HG02678 (cell line): ENCODE results near the gene ECD.
A peak's percentile ranks its signal among the peaks of the same experiment; 100 is the strongest.
"Not testable (repeated sequence)": the region's sequence is repeated elsewhere in the genome, so short reads cannot be mapped to it uniquely, and the experiment has no call there.

ENCODE experiments used
- ATAC-seq: cut with Tn5 transposase; IDR thresholded peaks from one replicate; pipeline ENCODE4 v1.9.1; 2021; ENCODE audit warnings: mild to moderate bottlenecking, moderate library complexity; ENCODE audit not compliant: unreplicated experiment

Gene ECD

GRCh38 chr10:73161079-73161478 lies 6.7 kb downstream of the ECD start:
- no peak for ATAC-seq

DNA sequence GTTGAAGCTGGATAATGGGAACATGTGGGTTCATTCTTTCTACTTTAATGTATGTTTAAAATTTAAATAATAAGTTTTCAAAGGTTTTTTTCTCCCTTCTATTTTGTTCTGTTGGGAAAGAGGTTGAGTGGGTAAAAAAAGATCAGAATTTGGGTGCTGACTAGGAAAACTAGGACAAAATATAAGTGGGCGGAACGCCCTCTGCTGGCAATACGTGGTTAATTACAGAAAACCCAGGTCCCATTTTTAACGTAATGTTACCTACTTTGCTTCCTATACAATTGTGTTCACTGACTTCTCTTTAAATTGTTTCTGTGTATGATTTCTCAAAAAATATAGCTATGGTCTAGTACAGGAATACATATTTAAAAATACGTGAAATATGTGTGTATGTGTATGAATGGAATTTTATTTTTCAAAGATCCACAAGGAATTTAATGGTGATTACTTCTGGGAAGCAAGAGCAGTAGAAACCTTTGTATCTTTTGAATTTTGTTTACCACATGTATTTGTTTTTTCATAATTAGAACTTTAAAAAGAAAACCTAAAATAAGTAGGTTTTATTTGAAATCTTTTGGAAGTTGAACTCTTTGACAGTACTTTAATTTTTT lies 8.7 kb downstream of the ECD start:
- ATAC-seq: no peak

- no peak for ATAC-seq
Observed at GRCh38 chr10:73156054-73156453, 11.8 kb downstream of the ECD start.

- no peak for ATAC-seq
Observed at GRCh38 chr10:73152009-73152408, 15.8 kb downstream of the ECD start.

DNA sequence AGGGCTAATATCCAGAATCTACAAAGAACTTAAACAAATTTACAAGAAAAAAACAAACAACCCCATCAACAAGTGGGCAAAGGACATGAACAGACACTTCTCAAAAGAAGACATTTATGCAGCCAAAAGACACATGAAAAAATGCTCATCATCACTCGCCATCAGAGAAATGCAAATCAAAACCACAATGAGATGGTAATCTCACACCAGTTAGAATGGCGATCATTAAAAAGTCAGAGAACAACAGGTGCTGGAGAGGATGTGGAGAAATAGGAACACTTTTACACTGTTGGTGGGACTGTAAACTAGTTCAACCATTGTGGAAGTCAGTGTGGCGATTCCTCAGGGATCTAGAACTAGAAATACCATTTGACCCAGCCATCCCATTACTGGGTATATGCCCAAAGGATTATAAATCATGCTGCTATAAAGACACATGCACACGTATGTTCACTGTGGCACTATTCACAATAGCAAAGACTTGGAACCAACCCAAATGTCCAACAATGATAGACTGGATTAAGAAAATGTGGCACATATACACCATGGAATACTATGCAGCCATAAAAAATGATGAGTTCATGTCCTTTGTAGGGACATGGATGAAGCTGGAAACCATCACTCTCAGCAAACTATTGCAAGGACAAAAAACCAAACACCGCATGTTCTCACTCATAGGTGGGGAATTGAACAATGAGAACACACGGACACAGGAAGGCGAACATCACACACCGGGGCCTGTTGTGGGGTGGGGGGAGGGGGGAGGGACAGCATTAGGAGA lies 17.0 kb downstream of the ECD start:
- not testable (repeated sequence) for ATAC-seq

DNA sequence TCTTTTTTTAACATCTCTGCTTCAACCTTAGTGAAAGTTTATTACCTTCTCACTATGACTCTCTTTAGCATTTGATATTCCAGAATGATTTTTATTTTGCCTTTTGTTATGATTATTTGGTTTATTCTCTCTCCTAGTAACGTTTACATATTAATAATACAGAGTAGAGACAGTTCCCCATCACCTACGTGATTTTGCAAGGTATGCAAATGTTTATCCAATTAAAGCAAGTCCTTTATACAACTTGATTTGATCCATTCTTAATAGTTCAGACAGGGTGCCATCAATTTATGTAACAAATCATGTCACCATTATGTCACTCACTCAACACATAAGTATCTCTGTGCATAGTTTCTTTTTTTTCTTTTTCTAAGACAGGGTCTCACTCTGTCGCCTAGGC lies 26.2 kb downstream of the ECD start:
- no peak for ATAC-seq

GRCh38 chr10:73139251-73139650 lies 28.6 kb downstream of the ECD start:
- no peak for ATAC-seq

DNA sequence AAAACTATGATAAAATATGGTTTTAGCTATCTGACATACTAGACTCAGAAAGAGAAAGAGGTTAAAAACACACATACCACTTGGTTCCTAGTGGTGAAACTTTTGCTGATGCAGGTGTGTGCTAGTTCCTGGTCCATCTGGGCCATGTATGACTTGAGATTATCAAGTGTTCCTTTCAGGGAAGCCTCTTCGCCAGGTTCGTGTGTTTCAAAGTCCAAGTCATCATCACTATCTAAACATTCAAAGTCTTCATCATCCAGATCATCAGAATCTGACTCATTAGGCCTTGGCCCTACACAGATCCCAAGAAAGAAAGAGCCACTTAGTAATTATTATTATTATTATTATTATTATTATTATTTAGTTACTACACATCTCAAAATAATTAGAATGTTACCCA lies 31.2 kb downstream of the ECD start:
- no peak for ATAC-seq

DNA sequence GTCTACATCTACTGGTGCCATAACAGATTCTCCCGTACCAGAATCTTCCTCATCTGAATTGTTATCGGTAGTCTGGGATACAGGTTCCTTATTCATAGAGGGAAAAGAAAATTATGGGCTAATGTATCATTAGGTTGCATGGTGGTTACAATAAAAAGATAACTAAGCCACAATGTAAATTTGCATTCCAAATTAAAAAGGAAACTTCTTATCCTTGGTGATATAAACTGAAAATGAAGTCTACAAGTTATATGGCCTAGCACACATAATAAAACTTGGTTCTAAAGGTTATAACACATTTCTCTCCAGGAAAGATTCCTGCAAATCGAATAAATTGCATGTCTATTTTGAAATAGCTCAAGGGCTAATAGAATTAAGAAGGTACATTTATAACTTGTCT lies 33.1 kb downstream of the ECD start:
- no peak for ATAC-seq

DNA sequence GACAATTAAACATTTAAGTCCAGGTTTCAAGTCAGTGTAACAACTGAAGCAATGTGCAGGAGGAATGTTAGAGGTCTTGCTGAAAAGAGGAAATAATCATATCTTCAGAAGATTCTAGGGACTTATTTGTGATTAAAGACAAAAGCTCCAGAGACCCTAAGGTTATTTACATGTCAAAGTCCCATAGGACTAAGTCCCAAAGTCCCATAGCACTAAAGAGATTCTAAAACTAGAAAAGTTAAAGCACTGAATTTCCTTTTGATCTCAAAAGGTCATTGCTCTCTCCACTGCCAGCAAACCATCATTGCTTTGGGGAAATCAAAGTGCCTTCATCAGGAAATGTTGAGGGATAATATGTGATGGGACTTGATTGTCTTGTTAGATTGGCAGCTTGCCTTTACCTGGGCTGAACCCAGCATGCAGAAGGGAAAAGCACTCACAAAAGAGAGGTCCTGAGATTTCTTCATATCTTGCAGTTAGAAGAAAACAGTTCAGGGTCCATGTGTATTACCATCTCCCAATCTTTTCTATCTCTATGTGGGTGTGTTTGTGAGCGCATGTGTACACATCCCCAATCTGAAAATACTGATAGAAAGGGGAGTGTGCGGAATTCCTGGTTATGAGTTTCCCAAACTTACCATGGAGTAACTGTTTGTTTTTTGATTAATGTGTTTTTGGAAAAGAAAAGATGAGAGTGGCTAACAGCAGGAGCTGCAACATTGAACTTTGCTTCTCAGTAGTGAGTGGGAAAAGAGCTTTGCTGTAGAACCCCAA lies 35.7 kb downstream of the ECD start:
- no peak for ATAC-seq

GRCh38 chr10:73131301-73131700 lies 36.5 kb downstream of the ECD start:
- ATAC-seq: no peak

DNA sequence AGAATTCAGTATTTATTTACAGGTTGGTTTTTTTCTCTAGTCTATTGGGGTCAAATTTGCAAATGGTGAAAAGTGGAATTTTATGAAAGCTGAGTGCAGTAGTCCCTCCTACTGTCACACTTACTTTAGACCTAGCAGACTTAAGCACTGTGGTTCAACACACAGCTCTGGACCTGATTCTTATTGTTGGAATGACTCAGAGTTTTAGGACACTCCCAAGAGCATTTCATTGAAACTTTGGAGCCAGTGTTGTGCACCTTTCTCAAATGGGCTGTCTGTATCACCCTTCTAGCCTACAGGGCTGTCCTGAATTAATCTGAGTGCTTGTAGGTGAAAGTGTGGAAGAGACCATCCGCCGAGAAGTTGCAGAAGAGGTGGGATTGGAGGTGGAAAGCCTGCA lies 41.5 kb downstream of the ECD start:
- no peak for ATAC-seq

DNA sequence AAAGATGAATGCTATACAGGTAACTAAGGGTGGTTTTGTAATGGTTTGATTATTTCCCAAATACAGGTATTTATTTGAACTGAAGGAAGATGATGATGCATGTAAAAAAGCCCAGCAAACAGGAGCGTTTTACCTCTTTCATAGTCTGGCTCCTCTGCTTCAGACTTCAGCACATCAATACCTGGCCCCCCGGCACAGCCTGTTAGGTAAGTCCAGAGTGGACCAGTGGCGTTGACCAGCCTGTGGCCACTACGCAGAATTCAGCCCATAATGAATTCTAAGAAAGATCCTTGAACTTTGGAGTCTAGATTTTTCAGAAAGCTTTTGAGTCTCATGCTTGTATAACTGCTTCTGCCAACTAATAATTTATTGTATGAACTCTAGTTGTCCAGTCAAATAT lies 47.9 kb downstream of the ECD start:
- no peak for ATAC-seq

GRCh38 chr10:73119457-73119856 lies 48.4 kb downstream of the ECD start:
- ATAC-seq: no peak

GRCh38 chr10:73117976-73118743 lies 49.6 kb downstream of the ECD start:
- ATAC-seq: peak; percentile 80

GRCh38 chr10:73116017-73116416 lies 51.8 kb downstream of the ECD start:
- ATAC-seq: no peak

- no peak for ATAC-seq
Observed at GRCh38 chr10:73113551-73113950, 54.3 kb downstream of the ECD start.

- not testable (repeated sequence) for ATAC-seq
Observed at GRCh38 chr10:73112032-73112431, 55.8 kb downstream of the ECD start.

DNA sequence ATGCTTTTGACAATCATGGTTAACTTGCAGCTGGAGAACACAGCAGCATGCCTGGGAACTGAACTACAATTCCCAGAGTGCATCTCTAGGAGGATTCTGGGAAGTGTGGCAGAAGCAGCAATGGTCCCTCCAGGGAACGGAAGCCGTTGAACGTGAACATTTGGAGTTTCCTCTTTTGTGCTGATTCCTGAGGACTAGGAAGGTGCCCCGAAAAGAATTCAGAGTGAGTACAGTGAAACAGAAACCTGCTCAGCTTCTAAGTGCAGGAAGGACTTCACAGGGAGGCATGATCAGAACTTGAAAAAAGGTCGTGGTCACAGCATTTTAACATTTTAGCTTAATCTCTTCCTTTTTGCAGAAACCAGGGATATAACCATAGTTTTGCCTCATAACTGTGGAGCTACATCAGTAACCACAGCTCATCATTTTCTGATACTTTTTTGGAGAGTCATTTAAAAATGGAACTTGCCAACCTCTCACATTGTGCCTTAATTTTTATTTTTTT lies 57.4 kb downstream of the ECD start, which contains the start of gene NUDT13:
Gene NUDT13 (plus strand): TSS at position 111 of the 505 bp plus-strand sequence. CDS start 3,911 bp downstream, outside the sequence.
- ATAC-seq: peak; percentile 84

- ATAC-seq: not testable (repeated sequence)
Observed at GRCh38 chr10:73109248-73109652, 58.6 kb downstream of the ECD start.

GRCh38 chr10:73106301-73106700 lies 61.5 kb downstream of the ECD start:
- no peak for ATAC-seq
